Measurements from ENCODE around the gene TRIOBP. TPM values are rescaled to one million over a fixed set of nuclear protein-coding genes. Genes with fewer than 3 reads are reported as not detected.

The TRIOBP gene
- total and polyA plus RNA-seq, 2 of the 13 experiments (the other 11 are each of a cell fraction or from before 2014, with no cell fraction given): 6.1 to 15.4 TPM

DNA sequence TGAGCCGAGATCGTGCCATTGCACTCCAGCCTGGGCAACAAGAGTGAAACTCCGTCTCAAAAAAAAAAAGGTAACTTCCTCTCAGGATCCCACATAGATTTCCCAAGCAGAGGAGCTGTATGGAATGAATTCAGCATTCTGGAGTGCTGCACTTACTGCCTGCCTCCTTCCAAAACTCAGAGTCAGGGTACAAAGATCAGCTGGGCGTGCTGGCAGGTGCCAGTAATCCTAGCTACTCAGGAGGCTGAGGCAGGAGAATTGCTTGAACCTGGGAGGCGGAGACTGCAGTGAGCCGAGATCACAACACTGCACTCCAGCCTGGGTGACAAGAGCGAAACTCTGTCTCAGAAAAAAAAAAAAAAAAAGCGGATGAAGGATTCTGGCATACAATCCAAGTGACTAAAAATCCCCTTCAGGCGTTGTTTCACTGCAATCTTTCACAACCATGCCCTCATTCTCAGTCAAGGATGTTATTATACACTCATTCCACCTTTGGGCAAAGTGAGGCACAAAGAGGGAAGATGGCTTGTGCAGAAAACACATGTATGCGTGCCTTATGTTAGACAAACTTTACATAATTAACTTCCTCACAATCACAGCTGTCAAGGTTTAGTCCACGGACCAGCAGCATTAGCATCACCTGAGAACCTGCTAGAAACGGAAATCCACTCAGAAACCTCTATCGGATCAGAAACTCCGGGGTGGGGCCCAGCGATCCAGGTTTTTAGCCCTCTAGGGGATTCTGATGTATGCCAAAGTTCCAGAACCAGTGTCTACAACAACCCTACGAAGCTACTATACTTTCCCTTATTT is 11.8 kb upstream of the TRIOBP start (continued):
- TF ChIP-seq, protein P1, sequence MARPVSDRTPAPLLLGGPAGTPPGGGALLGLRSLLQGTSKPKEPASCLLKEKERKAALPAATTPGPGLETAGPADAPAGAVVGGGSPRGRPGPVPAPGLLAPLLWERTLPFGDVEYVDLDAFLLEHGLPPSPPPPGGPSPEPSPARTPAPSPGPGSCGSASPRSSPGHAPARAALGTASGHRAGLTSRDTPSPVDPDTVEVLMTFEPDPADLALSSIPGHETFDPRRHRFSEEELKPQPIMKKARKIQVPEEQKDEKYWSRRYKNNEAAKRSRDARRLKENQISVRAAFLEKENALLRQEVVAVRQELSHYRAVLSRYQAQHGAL (CRISPR knock-in tag; IDR thresholded peaks at IDR 0.05; ENCODE audit: not compliant biosample characterization): no peak
- TF ChIP-seq NAIF1 (CRISPR knock-in tag; IDR thresholded peaks at IDR 0.05; ENCODE audit: borderline replicate concordance) (0 out of 2 replicates have a peak, but pooled peaks have one; percentile 1), TP53 (CRISPR knock-in tag; conservative IDR thresholded peaks at IDR 0.05) (no peak), ZNF136 (CRISPR knock-in tag; IDR thresholded peaks at IDR 0.05; ENCODE audit: low read depth) (no peak), ETV6 (CRISPR knock-in tag; conservative IDR thresholded peaks at IDR 0.05) (no peak), ZSCAN29 (CRISPR knock-in tag; conservative IDR thresholded peaks at IDR 0.05) (no peak), ZFY (CRISPR knock-in tag; IDR thresholded peaks at IDR 0.05) (0 out of 2 replicates have a peak, but pooled peaks have one; percentile 21), ZNF264 (CRISPR knock-in tag; IDR thresholded peaks at IDR 0.05) (0 out of 2 replicates have a peak, but pooled peaks have one; percentile 22), PITX1 (CRISPR knock-in tag; IDR thresholded peaks at IDR 0.05) (peak; percentile 61), ISX (CRISPR knock-in tag; conservative IDR thresholded peaks at IDR 0.05) (no peak), TRIM22 (IDR thresholded peaks at IDR 0.05) (no peak), ZNF232 (CRISPR knock-in tag; IDR thresholded peaks at IDR 0.05; ENCODE audit: borderline replicate concordance) (no peak), ADNP (CRISPR knock-in tag; IDR thresholded peaks at IDR 0.05) (peak; percentile 59; the same call in 1 of the 2 replicates), MXD3 (CRISPR knock-in tag; IDR thresholded peaks at IDR 0.05) (no peak), HMGXB4 (CRISPR knock-in tag; IDR thresholded peaks at IDR 0.05; ENCODE audit: borderline replicate concordance in 1 of 2, low read depth in 1 of 2) (0 out of 4 replicates have a peak, but pooled peaks of 1 of the 2 experiments have one; percentile 18)
- TF ChIP-seq, protein P2, sequence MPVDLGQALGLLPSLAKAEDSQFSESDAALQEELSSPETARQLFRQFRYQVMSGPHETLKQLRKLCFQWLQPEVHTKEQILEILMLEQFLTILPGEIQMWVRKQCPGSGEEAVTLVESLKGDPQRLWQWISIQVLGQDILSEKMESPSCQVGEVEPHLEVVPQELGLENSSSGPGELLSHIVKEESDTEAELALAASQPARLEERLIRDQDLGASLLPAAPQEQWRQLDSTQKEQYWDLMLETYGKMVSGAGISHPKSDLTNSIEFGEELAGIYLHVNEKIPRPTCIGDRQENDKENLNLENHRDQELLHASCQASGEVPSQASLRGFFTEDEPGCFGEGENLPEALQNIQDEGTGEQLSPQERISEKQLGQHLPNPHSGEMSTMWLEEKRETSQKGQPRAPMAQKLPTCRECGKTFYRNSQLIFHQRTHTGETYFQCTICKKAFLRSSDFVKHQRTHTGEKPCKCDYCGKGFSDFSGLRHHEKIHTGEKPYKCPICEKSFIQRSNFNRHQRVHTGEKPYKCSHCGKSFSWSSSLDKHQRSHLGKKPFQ (CRISPR knock-in tag; IDR thresholded peaks at IDR 0.05; ENCODE audit: insufficient replicate concordance): peak; percentile 46
- TF ChIP-seq, protein P3, sequence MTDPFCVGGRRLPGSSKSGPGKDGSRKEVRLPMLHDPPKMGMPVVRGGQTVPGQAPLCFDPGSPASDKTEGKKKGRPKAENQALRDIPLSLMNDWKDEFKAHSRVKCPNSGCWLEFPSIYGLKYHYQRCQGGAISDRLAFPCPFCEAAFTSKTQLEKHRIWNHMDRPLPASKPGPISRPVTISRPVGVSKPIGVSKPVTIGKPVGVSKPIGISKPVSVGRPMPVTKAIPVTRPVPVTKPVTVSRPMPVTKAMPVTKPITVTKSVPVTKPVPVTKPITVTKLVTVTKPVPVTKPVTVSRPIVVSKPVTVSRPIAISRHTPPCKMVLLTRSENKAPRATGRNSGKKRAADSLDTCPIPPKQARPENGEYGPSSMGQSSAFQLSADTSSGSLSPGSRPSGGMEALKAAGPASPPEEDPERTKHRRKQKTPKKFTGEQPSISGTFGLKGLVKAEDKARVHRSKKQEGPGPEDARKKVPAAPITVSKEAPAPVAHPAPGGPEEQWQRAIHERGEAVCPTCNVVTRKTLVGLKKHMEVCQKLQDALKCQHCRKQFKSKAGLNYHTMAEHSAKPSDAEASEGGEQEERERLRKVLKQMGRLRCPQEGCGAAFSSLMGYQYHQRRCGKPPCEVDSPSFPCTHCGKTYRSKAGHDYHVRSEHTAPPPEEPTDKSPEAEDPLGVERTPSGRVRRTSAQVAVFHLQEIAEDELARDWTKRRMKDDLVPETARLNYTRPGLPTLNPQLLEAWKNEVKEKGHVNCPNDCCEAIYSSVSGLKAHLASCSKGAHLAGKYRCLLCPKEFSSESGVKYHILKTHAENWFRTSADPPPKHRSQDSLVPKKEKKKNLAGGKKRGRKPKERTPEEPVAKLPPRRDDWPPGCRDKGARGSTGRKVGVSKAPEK (CRISPR knock-in tag; IDR thresholded peaks at IDR 0.05; ENCODE audit: borderline replicate concordance): no peak
